ENCODE data around the gene TBC1D22A.

The TBC1D22A gene

GRCh38 chr22:47176573-47177333 is 414.3 kb downstream of the TBC1D22A start:
- no peak for ATAC-seq

GRCh38 chr22:47177334-47177815 is 414.9 kb downstream of the TBC1D22A start:
- no peak for ATAC-seq

DNA sequence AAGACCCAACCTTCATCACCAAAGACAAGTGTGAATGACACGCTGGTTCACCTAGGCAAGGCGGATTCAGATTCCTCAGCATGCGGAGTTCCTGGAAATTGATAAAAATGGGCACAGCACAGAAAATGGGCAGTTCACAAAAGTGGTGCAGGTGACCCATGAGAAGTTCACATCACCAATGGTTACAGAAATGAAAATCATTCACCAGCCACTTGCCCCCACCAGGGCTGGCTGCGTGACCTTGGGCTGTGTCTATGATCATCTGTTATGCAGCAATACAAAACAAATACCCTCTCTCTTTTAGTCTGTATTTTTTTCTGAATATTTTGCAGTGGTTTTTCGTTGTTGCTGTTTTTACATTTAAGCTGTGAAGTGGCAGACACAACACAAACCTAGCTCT is 415.9 kb downstream of the TBC1D22A start:
- no peak for ATAC-seq

DNA sequence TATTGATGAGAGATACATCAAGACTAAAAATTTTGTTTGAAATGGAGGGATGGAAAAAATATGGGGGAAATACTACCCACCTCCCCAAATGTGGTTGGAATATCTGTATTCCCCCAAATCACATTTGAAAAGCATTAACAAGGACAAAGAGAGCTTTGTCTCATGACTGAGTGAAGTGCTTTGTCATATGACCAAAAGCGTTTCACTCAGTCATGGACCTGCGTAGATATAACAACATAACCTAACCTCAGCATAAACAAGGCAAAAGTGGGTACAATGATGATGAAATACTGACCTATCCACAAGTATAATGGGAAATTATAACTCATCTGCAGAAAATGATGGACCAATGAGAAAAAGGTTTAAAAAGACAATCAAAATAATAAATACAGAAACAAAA is 418.3 kb downstream of the TBC1D22A start:
- ATAC-seq = no peak

DNA sequence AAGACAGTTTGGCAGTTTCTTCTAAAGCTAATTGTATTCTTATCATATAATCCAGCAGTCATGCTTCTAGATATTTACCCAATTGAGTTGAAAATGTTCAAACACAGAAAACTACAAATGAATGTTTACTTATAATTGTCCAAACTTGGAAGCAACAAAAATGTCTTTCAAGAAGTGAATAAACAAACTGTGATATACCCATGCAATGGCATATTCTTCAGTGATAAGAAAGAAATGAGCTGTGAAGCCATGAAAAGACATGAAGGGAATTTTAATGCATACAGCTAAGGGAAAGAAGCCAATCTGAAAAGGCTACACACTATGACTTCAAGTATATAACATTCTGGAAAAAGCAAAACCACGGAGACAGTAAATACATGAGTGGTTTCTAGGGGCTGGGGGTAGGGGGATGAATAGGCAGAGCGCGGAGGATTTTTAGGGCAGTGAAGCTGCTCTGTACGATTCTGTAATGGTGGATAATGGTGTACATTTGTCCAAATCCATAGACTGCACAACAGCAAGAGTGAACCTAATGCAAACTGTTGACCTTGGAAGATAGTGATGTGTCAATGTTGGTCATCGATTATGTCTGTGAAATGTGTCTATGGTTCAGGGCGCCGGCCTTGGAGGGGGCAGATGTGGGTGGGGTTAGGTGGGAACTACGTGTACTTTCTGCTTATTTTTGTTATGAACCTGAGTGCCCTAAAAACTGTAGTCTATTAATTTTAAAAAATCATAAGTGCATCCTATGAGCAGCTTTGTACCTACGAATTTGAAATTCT is 424.9 kb downstream of the TBC1D22A start:
- ATAC-seq = no peak

DNA sequence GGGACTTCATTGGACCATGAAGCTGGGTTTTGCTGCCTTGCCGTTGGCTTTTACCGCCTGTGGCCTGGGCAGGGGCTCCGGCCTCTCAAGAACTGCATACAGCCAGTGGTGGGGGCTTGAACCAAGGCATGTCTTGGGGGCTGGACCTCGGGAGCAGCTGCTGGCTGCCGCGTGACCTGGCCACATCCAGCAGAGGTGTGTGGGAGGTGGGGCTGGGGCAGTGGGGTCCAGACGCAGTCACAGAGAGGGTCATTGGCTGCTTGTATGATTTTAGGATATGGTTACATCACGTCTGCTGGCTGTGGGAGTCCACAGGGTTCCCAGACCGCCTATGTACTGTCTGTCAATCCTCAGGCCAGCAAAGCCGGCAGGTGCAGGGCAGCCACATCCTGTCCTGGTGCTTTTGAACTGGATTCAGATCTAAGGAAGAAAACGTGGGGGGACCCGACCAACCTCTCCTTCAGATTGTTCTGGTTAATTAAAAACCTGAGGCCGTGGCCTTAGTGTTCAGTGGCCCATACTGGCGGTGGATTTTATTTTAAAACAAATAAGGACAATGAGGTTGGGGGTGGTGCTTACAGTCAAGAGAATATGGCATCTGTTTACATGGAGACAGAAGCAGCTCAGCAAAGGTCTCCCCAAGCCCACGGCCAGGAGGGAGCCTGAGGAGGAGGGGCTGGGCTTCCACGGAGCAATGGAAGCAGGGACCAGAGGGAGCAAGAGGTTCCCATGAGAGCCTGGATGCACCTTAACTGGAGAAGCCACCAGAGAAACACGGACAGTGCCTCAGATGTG is 426.0 kb downstream of the TBC1D22A start:
- no peak for ATAC-seq

DNA sequence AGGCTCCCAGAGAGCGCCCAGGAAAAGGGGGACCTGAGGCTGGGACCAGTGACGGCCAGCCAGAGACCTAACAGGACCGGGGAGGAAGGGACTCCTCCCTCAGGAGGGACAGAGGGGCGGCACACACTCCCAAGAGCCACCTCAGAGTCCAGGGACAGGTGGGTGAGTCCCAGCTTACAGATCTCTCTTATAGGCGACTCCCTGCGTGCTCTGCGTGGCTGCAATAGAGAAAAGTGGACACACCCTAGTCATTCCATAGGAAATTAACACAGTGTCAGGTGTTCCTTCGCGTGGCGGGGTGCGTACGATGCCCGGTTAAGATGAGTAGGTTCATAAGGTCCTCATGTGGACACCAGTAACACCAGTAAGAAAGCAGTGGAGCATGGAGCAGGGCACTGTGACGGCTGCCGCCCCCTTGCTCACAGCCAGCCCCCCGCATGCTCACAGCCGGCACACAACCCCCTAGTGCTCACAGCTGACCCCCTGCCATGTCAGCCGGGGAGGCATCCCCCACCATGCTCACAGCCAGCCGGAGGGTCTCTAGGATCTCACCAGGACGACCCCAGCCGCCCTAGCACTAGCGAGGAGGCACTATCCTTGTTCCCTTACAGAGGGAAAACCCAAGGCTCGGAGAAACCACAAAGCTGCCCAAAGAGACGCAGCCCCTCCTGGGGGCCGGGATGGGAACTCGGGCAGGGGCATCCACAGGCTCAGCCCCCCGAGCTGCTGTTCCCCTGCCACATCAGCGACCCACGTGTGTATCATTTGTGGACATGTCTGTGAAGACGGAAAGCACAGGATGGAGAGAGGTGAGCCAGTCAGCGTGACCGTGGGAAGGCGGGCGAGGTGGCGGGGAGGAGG is 426.8 kb downstream of the TBC1D22A start:
- no peak for ATAC-seq

- ATAC-seq = no peak
Observed at GRCh38 chr22:47190276-47190956, 428.0 kb downstream of the TBC1D22A start.

DNA sequence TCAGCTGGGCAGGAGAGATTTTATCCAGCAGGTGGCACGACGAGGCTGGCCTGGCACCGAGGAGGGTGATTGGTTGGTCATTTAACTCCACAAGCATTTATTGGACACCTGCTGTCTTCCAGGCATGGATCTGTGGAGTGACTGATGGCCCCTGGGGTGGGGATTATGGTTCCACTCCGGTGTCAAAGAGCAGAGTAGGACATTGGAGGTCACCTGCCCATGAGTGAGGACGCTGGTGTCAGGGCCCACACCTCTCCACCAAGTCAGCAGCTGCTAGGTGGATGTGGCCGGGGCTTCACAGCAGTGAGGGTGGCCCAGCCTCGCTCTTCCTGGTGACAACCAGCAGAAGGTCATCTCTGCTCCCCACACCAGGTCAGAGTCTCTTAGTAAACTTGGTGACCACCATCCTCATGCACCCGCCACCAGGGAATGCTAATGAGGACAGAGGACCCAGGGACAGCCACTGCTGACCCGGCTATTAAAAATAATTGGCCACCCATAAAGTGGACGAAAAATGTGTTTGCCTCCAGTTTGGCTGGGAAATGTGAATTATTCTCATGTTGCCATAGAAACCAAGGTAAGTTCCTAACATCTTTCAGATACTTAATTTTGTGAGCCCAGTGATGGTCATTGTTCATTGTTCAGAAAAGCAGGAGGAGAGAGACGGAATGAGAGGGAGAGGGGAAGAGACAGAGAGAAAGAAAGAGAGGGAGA is 428.7 kb downstream of the TBC1D22A start:
- ATAC-seq = no peak

DNA sequence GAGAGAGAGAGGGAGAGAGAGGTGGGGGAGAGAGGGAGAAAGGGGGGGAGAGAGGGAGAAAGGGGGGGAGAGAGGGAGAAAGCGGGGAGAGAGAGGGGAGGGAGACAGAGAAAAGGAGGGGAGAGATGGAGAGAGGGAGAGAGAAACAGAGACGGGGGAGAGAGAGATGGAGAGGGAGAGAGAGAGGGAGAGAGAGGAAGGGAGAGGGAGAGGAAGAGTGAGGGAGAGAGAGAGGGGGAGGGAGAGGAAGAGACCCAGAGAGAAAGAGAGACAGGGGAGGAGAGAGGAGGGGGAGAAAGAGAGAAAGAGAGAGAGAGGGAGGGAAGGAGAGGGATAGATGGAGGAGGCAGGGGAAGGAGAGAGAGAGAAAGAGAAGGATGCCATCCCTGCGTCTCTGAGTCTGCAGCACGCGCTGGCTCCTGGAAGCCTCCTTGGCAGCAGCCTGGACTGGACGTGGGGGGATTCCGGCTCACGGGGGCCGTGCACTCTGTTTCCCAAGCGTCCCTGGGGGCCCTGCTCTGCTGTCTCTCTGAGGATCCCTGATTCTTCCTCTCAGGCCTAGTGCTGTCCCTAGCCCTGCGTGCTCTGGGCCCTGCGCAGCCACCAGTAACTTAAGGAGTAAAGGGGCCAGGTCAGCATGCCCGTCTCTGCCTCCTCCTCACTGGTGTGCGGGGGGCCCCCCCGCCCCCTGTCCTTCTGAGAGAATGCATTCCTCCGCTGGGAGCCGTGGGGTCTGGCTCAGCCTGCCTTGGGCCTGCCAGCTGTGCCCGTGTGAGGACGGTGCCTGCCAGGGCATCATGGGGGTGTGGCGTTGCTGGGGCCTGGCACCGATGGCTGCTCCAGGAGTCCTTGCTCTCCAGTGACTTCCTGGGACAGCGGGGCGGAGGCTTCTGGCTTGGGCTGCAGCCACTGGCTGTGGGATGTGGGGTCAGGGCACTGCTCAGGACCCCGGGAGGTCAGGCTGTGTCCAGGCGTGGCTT is 429.5 kb downstream of the TBC1D22A start:
- no peak for ATAC-seq

- no peak for ATAC-seq
Observed at GRCh38 chr22:47192651-47193437, 430.4 kb downstream of the TBC1D22A start.

DNA sequence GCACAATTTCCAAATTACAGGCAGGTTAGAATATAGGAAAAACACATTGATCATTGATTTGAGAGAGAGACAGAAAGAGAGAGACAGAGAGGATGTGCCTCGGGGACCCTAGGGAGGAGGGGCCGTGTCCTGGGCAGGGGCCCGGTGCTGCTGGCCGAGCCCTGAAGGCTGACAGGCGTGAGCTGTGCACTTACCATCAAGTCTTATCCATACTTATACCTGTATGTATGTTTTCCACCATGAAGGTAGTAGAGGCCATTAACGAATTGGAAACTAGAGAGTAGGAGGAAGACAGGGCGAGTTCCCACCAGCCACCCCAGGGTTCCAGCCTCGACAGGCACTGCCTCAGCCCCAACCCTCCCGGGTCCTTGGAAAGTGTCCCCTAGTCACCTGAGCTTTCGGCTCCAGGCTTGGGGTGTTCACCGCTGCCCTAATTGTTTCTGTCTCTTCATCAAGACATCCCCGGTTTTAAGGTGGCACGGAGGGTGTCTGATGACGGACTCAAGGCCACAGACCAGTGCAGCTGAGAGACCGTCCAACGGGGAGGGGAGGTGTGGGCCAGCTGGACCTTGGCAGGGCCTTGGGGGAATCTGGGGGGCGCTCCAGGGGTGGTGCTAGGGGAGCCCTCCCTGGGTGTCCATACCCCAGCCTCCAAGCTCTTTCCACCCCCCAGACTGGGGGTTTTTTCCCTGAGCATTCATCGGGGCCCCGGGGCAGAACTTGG is 431.3 kb downstream of the TBC1D22A start:
- ATAC-seq = no peak

DNA sequence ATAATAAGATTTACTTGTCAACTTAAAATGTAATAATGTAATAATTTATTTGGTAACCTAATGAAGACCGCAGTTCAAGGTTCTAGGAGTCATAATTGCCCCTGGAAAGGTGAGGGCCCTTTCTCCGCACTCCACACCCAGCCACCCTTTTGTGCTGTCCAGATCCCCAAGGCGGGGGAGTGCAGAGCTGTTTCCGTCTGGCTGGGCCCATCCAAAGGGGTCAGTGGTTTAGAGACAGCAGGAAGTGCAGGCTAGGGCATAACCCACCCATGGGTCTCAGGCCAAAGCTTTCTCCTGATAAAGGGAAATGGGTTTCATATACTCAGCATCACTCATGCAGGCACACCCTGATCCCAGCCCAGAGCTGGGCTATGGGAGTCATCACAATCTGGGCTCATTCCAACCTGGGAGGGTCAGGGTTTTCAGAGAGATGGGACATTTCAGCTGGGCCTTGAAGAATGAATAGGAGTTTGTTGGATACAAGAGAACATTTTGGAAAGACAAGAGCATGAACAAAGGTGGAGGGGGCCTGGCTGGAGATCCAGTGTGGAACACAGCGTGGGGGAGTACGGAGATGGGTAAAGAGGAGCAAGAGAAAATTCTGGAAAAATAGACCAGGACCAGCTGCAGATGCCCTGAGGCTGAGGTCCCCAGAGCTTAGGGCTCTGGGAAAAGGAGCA is 432.2 kb downstream of the TBC1D22A start:
- ATAC-seq = no peak

GRCh38 chr22:47195156-47195483 is 432.7 kb downstream of the TBC1D22A start:
- no peak for ATAC-seq

- no peak for ATAC-seq
Observed at GRCh38 chr22:47195484-47196165, 433.2 kb downstream of the TBC1D22A start.

DNA sequence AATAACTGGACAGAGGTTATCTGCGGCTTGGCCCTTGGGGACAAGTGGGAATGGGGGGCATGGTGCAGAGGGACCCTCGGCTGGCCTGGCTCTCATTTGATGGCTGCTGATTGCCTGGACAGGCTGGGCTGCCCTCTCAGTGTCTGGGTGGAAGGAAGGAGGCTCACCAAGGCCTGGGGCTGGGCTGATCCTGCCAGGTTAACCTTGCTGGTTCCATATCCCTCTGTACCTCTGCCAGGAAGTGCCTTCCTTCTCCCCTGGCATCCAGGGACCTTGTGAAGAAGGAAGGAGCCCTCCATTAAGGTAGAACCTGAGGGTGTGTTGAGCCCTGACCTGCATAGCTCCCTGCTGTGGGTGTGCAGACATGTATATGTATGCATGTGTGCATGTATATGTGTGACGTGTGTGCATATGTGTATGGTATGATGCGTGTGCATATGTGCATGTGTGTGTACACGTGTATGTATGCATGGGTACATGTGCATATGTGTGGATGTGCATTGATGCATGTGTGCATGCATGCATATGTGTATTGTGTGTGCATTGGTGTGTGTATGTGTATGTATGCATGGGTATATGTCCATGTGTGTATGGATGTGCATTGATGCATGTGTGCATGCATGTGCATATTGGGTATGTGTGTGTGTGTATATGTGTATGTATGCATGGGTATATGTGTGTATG is 433.9 kb downstream of the TBC1D22A start:
- no peak for ATAC-seq
